ENCODE results near the gene MLX. TPM values are rescaled to one million over a fixed set of nuclear protein-coding genes. Genes with fewer than 3 reads are reported as not detected.
"Not testable (repeated sequence)": the region's sequence is repeated elsewhere in the genome, so short reads cannot be mapped to it uniquely, and the experiment has no call there.

MLX gene
- total and polyA plus RNA-seq, 10 of the 15 experiments (the other 5 are each of a cell fraction or from before 2014, with no cell fraction given), result 34.4 to 65.0 (median 44.4) TPM

DNA sequence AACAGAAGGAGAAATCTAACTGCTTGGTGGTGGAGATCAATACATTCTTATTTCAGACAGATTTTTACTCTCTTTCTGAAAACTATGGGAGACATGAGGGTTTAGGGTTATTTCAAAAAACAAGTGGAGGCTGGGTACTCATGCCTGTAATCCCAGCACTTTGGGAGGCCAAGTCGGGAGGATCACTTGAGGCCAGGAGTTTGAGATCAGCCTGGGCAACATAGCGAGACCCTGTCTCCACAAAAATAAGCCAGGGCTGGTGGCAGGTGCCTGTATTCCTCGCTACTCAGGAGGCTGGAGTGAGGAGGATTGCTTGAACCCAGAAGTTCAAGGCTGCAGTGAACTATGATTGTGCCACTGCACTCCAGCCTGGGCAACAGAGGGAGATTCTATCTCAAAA is 55.1 kb downstream of the MLX start:
- SMC1A ChIA-PET (ENCODE audit: uncharacterized antibody, unreplicated experiment), result interaction anchor here (0.6 to 7.7 kb wide), 9 partner anchors 10 to 87 kb away, joined by 3 to 96 read pairs (median 3); partner anchors contain the start of genes CCR10, PLEKHH3, PSMC3IP and RETREG3
- BruUV-seq (replicated peaks); intact Hi-C loops (cut with micrococcal nuclease; ENCODE audit: unreplicated experiment); RAD21 ChIA-PET (ENCODE audit: unreplicated experiment); FAIRE-seq; DNase-seq (ENCODE audit: low read depth, low spot score); H2AFZ ChIP-seq (ENCODE audit: control insufficient read depth, low read depth, low read length); H3K4me3 ChIP-seq; H4K20me1 ChIP-seq (ENCODE audit: control insufficient read depth, insufficient read depth); H3K27me3 ChIP-seq (replicated peaks in 1 of 2; ENCODE audit: control insufficient read depth in 2 of 2, insufficient read depth in 2 of 2, low read length in 1 of 2); H3K9me3 ChIP-seq (replicated peaks; ENCODE audit: control insufficient read depth, insufficient read depth, low read length); ATAC-seq; H3K36me3 ChIP-seq (ENCODE audit: control insufficient read depth in 2 of 2, insufficient read depth in 2 of 2, low read length in 1 of 2); H3K27ac ChIP-seq (ENCODE audit: control insufficient read depth, insufficient read depth); H3K9ac ChIP-seq (ENCODE audit: control insufficient read depth, insufficient read depth, low read length); H3K79me2 ChIP-seq (ENCODE audit: control insufficient read depth, insufficient read depth, low read length); H3K4me2 ChIP-seq (ENCODE audit: control insufficient read depth, insufficient read depth): not testable (repeated sequence)
- peaks cover 38% of the 10 kb centered on the region for H3K4me1 ChIP-seq (ENCODE audit: control insufficient read depth, insufficient read depth, low read length)
- in situ Hi-C loops (cut with MboI), result loop anchor here (25.0 kb wide), 1 partner anchor 590 kb away; the partner anchor contains the start of gene TMEM106A
- CTCF ChIA-PET, result interaction anchor here (0.7 to 8.5 kb wide), 4 partner anchors 10 to 55 kb away, joined by 3 to 134 read pairs (median 4); partner anchors contain the start of genes CCR10 and PLEKHH3
- 100% methylated on average over 3 of the region's 3 CpGs for WGBS (ENCODE audit: insufficient coverage, insufficient replicate concordance, low lambda C conversion rate, missing lambda C conversion rate)
- POLR2A ChIA-PET, result interaction anchor here (0.6 to 2.7 kb wide), 5 partner anchors 10 to 232 kb away, joined by 3 to 11 read pairs (median 4); partner anchors contain the start of genes MLX and PLEKHH3

Other genes starting within 250 kb of the MLX start
Only the 7 nearest of the 19 such genes appear.
- 19.0 and 23.1 TPM in 2 replicates for gene NAGLU, start 30.9 kb upstream of the MLX start, total RNA-seq (2014; rRNA removed)
- 8.2 and 8.5 TPM in 2 replicates for gene NAGLU, start 30.9 kb upstream of the MLX start, total RNA-seq (2014; rRNA removed; fragmentation: Illumina TruSeq; extraction: Trizol)
- 25.8 and 27.4 TPM in 2 replicates for gene NAGLU, start 30.9 kb upstream of the MLX start, total RNA-seq (2021)
- 4.6 and 9.3 TPM in 2 replicates for gene NAGLU, start 30.9 kb upstream of the MLX start, polyA plus RNA-seq (2011; rRNA removed)
- gene NAGLU, start 30.9 kb upstream of the MLX start, polyA plus RNA-seq (2014; fragmentation: Illumina TruSeq; extraction: Trizol), result 2.4 and 6.8 TPM in 2 replicates
- gene NAGLU, start 30.9 kb upstream of the MLX start, polyA plus RNA-seq (2014; fragmentation: Nextera tagmentation; extraction: Ambion mirVana), result under 1 TPM; 0.23 to 0.69 TPM
- 27.5 and 34.8 TPM in 2 replicates for gene NAGLU, start 30.9 kb upstream of the MLX start, polyA plus RNA-seq (2014; rRNA removed)
- 10 to 100 TPM in 1 of 2 experiments, 1 to 10 TPM in 1; 2.9 to 19.6 TPM for gene NAGLU, start 30.9 kb upstream of the MLX start, polyA plus RNA-seq (2016; fragmentation: Nextera tagmentation; extraction: Ambion mirVana)
- 0.44 and 1.1 TPM in 2 replicates for gene HSD17B1, start 14.2 kb upstream of the MLX start, total RNA-seq (2014; rRNA removed)
- 0.14 and 0.36 TPM in 2 replicates for gene HSD17B1, start 14.2 kb upstream of the MLX start, total RNA-seq (2014; rRNA removed; fragmentation: Illumina TruSeq; extraction: Trizol)
- gene HSD17B1, start 14.2 kb upstream of the MLX start, total RNA-seq (2021), result 0.61 and 0.67 TPM in 2 replicates
- gene HSD17B1, start 14.2 kb upstream of the MLX start, polyA plus RNA-seq (2011; rRNA removed), result 0.19 and 0.29 TPM in 2 replicates
- 0.06 and 0.15 TPM in 2 replicates for gene HSD17B1, start 14.2 kb upstream of the MLX start, polyA plus RNA-seq (2014; fragmentation: Illumina TruSeq; extraction: Trizol)
- gene HSD17B1, start 14.2 kb upstream of the MLX start, polyA plus RNA-seq (2014; fragmentation: Nextera tagmentation; extraction: Ambion mirVana), result under 1 TPM; 0.21 to 0.26 TPM
- 0.22 and 0.47 TPM in 2 replicates for gene HSD17B1, start 14.2 kb upstream of the MLX start, polyA plus RNA-seq (2014; rRNA removed)
- gene HSD17B1, start 14.2 kb upstream of the MLX start, polyA plus RNA-seq (2016; fragmentation: Nextera tagmentation; extraction: Ambion mirVana), result 1 to 10 TPM in 1 of 2 experiments, under 1 TPM in 1; 0.73 to 1.1 TPM
- 27.8 and 31.3 TPM in 2 replicates for gene COASY, start 5.0 kb upstream of the MLX start, total RNA-seq (2014; rRNA removed)
- 18.6 TPM in 2 replicates for gene COASY, start 5.0 kb upstream of the MLX start, total RNA-seq (2014; rRNA removed; fragmentation: Illumina TruSeq; extraction: Trizol)
- gene COASY, start 5.0 kb upstream of the MLX start, total RNA-seq (2021), result 81.9 and 88.5 TPM in 2 replicates
- 19.9 and 33.1 TPM in 2 replicates for gene COASY, start 5.0 kb upstream of the MLX start, polyA plus RNA-seq (2011; rRNA removed)
- gene COASY, start 5.0 kb upstream of the MLX start, polyA plus RNA-seq (2014; fragmentation: Illumina TruSeq; extraction: Trizol), result 28.0 and 38.1 TPM in 2 replicates
- 10 to 100 TPM; 39.8 to 46.6 TPM for gene COASY, start 5.0 kb upstream of the MLX start, polyA plus RNA-seq (2014; fragmentation: Nextera tagmentation; extraction: Ambion mirVana)
- gene COASY, start 5.0 kb upstream of the MLX start, polyA plus RNA-seq (2014; rRNA removed), result 52.5 and 57.8 TPM in 2 replicates
- gene COASY, start 5.0 kb upstream of the MLX start, polyA plus RNA-seq (2016; fragmentation: Nextera tagmentation; extraction: Ambion mirVana), result 10 to 100 TPM; 88.1 to 93.9 TPM
- gene PSMC3IP, start 10.6 kb downstream of the MLX start, total RNA-seq (2014; rRNA removed), result 17.4 and 18.7 TPM in 2 replicates
- gene PSMC3IP, start 10.6 kb downstream of the MLX start, total RNA-seq (2014; rRNA removed; fragmentation: Illumina TruSeq; extraction: Trizol), result 12.0 and 12.1 TPM in 2 replicates
- gene PSMC3IP, start 10.6 kb downstream of the MLX start, total RNA-seq (2021), result 14.7 and 18.0 TPM in 2 replicates
- gene PSMC3IP, start 10.6 kb downstream of the MLX start, polyA plus RNA-seq (2011; rRNA removed), result 13.5 and 15.0 TPM in 2 replicates
- 25.9 and 28.5 TPM in 2 replicates for gene PSMC3IP, start 10.6 kb downstream of the MLX start, polyA plus RNA-seq (2014; fragmentation: Illumina TruSeq; extraction: Trizol)
- gene PSMC3IP, start 10.6 kb downstream of the MLX start, polyA plus RNA-seq (2014; fragmentation: Nextera tagmentation; extraction: Ambion mirVana), result 1 to 10 TPM; 6.8 to 7.1 TPM
- gene PSMC3IP, start 10.6 kb downstream of the MLX start, polyA plus RNA-seq (2014; rRNA removed), result 24.8 and 26.8 TPM in 2 replicates
- gene PSMC3IP, start 10.6 kb downstream of the MLX start, polyA plus RNA-seq (2016; fragmentation: Nextera tagmentation; extraction: Ambion mirVana), result 10 to 100 TPM; 33.1 to 34.5 TPM
- 38.9 and 42.8 TPM in 2 replicates for gene RETREG3, start 42.3 kb downstream of the MLX start, total RNA-seq (2014; rRNA removed)
- 28.7 and 28.9 TPM in 2 replicates for gene RETREG3, start 42.3 kb downstream of the MLX start, total RNA-seq (2014; rRNA removed; fragmentation: Illumina TruSeq; extraction: Trizol)
- 47.6 and 50.3 TPM in 2 replicates for gene RETREG3, start 42.3 kb downstream of the MLX start, total RNA-seq (2021)
- 34.9 and 50.6 TPM in 2 replicates for gene RETREG3, start 42.3 kb downstream of the MLX start, polyA plus RNA-seq (2011; rRNA removed)
- gene RETREG3, start 42.3 kb downstream of the MLX start, polyA plus RNA-seq (2014; fragmentation: Illumina TruSeq; extraction: Trizol), result 20.5 and 23.3 TPM in 2 replicates
- 1 to 10 TPM; 7.0 to 9.0 TPM for gene RETREG3, start 42.3 kb downstream of the MLX start, polyA plus RNA-seq (2014; fragmentation: Nextera tagmentation; extraction: Ambion mirVana)
- 21.5 and 21.7 TPM in 2 replicates for gene RETREG3, start 42.3 kb downstream of the MLX start, polyA plus RNA-seq (2014; rRNA removed)
- 10 to 100 TPM; 26.8 to 27.8 TPM for gene RETREG3, start 42.3 kb downstream of the MLX start, polyA plus RNA-seq (2016; fragmentation: Nextera tagmentation; extraction: Ambion mirVana)
- 103 and 115 TPM in 2 replicates for gene TUBG1, start 42.6 kb downstream of the MLX start, total RNA-seq (2014; rRNA removed)
- 58.3 and 69.9 TPM in 2 replicates for gene TUBG1, start 42.6 kb downstream of the MLX start, total RNA-seq (2014; rRNA removed; fragmentation: Illumina TruSeq; extraction: Trizol)
- 120 and 126 TPM in 2 replicates for gene TUBG1, start 42.6 kb downstream of the MLX start, total RNA-seq (2021)
- gene TUBG1, start 42.6 kb downstream of the MLX start, polyA plus RNA-seq (2011; rRNA removed), result 25.8 and 43.3 TPM in 2 replicates
- 66.1 and 121 TPM in 2 replicates for gene TUBG1, start 42.6 kb downstream of the MLX start, polyA plus RNA-seq (2014; fragmentation: Illumina TruSeq; extraction: Trizol)
- 10 to 100 TPM; 40.0 to 40.3 TPM for gene TUBG1, start 42.6 kb downstream of the MLX start, polyA plus RNA-seq (2014; fragmentation: Nextera tagmentation; extraction: Ambion mirVana)
- 100.0 and 110 TPM in 2 replicates for gene TUBG1, start 42.6 kb downstream of the MLX start, polyA plus RNA-seq (2014; rRNA removed)
- 100 to 1,000 TPM; 216 to 256 TPM for gene TUBG1, start 42.6 kb downstream of the MLX start, polyA plus RNA-seq (2016; fragmentation: Nextera tagmentation; extraction: Ambion mirVana)
- gene TUBG2, start 92.2 kb downstream of the MLX start, total RNA-seq (2014; rRNA removed), result 6.0 and 6.8 TPM in 2 replicates
- gene TUBG2, start 92.2 kb downstream of the MLX start, total RNA-seq (2014; rRNA removed; fragmentation: Illumina TruSeq; extraction: Trizol), result 3.8 and 4.7 TPM in 2 replicates
- gene TUBG2, start 92.2 kb downstream of the MLX start, total RNA-seq (2021), result 7.7 and 9.1 TPM in 2 replicates
- gene TUBG2, start 92.2 kb downstream of the MLX start, polyA plus RNA-seq (2011; rRNA removed), result 12.4 and 14.4 TPM in 2 replicates
- 5.8 and 8.8 TPM in 2 replicates for gene TUBG2, start 92.2 kb downstream of the MLX start, polyA plus RNA-seq (2014; fragmentation: Illumina TruSeq; extraction: Trizol)
- 1 to 10 TPM; 1.2 to 1.8 TPM for gene TUBG2, start 92.2 kb downstream of the MLX start, polyA plus RNA-seq (2014; fragmentation: Nextera tagmentation; extraction: Ambion mirVana)
- gene TUBG2, start 92.2 kb downstream of the MLX start, polyA plus RNA-seq (2014; rRNA removed), result 11.3 and 12.5 TPM in 2 replicates
- 10 to 100 TPM; 11.3 to 11.9 TPM for gene TUBG2, start 92.2 kb downstream of the MLX start, polyA plus RNA-seq (2016; fragmentation: Nextera tagmentation; extraction: Ambion mirVana)